ENCODE measurements around the gene DPT.

- TF ChIP-seq CTCF (IDR thresholded peaks at IDR 0.05; ENCODE audit: low read length) (no peak), EZH2 (optimal IDR thresholded peaks at IDR 0.05; ENCODE audit: low read depth, low read length) (no peak), EZH2phosphoT487 (IDR thresholded peaks at IDR 0.05; ENCODE audit: low read length) (no peak)
Observed at GRCh38 chr1:168665975-168666374, 63.0 kb downstream of the DPT start.

Data from MM.1S (cell line).